HG02759 (cell line): ENCODE results near the gene PLB1.

ENCODE experiments used
- ATAC-seq: cut with Tn5 transposase; IDR thresholded peaks from one replicate; pipeline ENCODE4 v1.9.1; 2021; ENCODE audit warnings: mild to moderate bottlenecking, moderate library complexity; ENCODE audit not compliant: unreplicated experiment

Gene PLB1

GRCh38 chr2:28681606-28682005 lies 185.7 kb downstream of the PLB1 start:
- ATAC-seq: no peak

- ATAC-seq: no peak
These were observed 187.3 kb downstream of the PLB1 start for GRCh38 chr2:28683100-28683706.

DNA sequence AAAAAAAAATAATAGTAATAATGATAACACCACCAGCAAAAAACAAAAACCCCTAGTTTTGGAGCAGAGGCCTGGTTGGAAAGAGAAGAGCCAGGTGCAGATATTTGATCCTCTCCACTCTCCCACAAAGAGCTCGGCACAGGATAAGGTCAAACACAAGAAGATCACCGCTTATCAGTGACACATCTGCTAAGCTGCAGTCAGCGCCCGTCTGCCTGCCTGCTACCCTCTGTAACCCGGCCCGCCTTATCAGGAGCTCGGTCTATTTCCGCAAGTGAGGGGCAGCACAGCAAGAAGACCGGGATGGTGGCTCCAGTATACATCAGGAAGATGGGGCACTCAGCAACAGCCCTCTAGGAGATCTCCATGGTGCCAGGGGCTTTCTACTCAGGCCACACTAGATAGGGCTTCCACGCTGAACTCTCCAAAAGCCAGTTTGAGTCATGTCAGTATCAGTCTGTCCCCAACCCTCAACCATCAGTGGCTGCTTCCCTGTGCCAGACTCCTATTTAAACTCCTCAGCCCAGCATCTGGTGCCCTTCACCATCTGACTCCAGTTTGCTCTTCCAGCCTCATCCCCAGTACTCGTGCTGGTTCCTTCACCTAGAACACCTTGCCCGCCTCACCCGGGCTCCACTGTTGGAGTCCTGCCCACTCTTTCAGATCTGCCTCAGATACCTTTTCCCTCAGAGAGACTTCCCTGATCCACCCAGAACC lies 188.4 kb downstream of the PLB1 start:
- no peak for ATAC-seq

DNA sequence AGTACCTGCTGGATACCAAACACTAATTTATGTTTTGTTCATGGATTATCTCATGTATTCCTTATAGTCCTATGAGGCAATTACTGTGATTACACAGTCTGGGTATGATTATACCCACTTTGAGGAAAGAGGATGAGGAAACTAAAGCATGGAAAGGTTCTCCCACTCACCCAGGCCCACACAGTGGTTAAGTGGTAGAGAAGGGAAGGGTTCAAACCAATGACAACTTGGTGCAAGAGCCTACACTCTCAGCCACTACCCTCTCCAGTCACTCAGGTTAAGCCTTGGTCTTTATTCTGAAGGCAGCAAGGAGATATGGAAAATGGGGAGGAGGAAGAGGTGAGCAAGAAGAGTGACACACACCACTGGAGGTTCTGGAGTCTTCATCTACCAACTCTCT lies 191.3 kb downstream of the PLB1 start:
- no peak for ATAC-seq

DNA sequence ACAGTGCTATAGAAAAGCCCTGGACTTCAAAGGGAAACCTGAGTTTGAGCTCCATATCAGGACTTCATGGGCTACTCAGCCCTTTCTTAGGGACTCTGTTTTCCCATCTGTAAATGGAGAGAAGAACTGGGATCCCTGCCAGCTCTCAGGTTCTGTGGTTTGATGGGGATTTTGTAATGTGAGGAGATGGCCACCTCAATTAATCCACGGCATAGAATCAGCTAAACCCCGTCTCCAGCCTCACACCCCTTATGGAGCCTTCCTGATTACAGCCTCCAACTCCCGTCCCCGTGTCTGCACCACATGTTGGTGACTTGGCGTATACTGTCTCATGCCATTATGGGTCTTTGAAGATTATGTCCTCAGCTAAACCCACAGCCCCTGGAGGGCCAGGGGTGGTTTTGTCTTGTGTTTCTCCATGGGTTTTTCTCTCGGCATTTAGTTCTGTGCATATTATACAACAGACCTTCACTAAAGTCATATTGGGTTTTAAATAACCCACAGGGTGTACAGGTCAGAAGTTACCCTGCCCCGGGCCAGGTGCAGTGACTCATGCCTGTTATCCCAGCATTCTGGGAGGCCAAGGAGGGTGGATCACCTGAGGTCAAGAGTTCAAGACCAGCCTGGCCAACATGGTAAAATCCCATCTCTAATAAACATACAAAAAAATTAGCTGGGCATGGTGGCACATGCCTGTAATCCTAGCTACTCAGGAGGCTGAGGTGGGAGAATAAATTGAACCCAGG lies 192.0 kb downstream of the PLB1 start:
- ATAC-seq: no peak

DNA sequence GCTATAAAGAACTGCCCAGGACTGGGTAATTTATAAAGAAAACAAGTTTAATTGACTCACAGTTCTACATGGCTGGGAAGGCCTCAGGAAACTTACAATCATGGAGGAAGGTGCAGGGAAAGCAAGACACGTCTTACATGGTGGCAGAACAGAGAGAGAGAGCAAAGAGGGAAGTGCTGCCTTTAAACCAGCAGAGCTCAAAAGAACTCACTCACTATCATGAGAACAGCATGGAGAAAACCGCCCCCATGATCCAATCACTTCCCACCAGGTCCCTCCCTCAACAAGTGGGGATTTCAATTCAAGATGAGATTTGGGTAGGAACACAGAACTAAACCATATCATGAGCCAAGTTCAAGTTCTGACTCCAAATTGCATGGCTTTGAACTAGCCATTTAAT lies 193.0 kb downstream of the PLB1 start:
- no peak for ATAC-seq

DNA sequence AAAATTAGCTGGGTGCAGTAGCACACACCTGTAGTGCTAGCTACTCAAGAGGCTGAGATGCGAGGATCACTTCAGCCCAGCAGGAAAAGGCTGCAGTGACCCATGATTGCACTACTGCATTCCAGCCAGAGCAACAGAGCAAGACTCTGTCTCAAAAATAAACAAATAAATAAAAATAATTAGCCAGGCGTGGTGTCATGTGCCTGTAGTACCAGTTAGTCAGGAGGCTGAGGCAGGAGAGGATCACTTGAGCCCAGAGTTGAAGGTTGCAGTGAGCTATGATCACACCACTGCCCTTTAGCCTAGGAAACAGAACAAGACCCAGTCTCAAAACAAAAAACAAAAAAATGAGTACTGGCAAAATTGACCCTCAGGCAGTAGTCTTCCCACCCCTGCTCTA lies 193.9 kb downstream of the PLB1 start:
- no peak for ATAC-seq

- no peak for ATAC-seq
These were observed 196.6 kb downstream of the PLB1 start for GRCh38 chr2:28692411-28692810.

GRCh38 chr2:28693223-28693622 lies 197.4 kb downstream of the PLB1 start:
- ATAC-seq: no peak
